ENCODE measurements around the gene PLXNB1.

Gene PLXNB1

DNA sequence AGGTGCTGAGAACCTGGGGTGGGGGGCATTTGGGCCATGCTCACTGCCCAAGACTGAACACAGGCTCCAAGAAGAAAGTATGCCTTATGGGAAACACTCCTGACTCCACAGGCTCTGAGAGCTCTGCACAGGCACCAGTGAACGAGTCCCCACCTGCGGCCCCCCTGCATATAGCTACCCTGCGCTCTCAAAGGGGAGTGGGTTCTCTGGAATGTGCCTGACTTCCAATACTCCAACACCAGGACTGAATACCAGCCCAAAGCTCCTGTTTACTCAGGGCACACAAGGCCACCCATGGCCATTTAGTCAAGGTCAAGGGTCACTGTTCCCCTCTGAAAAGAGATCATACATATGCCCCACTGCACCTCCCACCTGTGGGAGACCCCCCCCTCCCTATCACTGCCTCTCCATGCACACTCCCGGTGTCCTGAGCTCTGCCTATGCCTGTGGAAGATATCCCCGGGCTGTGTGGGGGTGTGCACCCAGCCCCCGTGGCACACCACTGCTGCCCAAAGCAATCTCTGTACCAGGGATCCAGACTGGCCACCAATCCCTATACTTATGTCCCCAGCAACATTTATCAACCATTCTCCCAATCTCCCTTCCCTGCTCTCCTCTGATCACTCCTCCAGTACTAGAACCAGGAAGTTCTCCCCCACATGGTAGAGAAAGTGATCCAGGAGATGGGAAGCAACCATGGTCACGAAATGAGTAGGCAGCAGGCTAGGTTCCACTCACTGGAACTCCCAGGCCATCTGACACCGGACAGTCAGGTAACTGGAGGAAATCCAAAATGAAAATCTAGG lies 1.5 kb upstream of the PLXNB1 start:
- peak; percentile 41 for DNase-seq

- peak; percentile 26 for DNase-seq
Measured at GRCh38 chr3:48430708-48431101, 819 bp upstream of the PLXNB1 start.

GRCh38 chr3:48429317-48429959 lies 448 bp downstream of the PLXNB1 start:
- DNase-seq = peak; percentile 92

DNA sequence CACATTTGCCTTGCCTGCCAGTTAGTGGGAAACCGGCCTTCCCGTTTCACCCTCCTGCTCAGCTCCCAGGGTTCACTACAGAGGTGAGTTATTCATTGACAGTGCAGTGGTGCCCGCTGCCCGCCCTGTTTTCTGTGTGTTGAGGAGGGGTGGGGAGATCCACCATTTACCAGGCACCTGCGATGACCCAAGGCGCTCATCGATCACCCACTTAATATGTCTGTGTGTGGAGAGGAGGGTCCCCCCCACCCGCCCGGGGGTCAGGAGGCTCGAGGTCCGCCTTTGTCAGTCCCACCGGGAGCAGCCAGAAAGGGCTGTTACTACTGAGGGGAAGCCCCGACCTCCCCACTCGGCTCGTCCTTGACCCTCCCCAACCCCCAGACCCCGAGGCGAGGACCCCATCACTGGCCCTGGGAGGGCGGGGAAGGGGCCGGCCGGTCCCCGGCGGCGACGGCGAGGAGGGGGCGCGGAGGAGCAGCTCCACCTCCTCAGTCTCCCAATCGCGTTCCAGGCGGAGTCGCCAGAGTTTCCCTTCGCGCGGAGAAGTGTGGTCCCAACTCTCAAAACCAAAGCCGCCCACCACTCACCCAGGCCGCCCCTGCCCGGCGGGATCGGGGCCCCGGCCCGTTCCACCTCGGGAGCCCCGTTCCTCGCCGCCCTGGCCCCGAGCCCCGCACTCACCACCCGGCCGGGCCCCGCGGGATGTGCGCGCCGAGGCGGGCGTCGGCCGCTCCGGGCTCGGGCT lies 1.1 kb downstream of the PLXNB1 start:
- DNase-seq = no peak

DNA sequence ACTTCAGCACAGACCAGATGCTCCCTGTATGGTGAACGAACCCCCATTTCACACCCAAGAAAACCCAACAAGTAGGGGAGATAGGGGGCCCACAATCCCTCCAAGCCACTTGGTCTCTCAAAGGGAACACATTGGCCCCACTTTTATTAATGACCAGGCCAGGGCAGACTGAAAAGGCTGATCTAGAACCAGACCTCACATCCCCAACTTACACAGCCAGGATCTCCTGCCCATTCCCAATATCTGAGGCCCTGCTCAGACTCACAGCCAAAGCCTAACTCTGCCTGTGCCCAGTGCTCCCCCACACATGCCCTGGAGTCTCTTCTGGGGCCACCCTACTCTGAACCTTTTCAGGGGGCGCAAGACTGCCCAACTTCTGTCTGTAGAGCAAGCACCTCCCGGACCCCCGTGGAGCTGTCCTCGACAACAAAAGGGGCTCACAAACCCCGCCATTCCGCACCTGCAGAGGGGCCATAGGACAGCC lies 1.8 kb downstream of the PLXNB1 start:
- no peak for DNase-seq

GRCh38 chr3:48427630-48427962 lies 2.3 kb downstream of the PLXNB1 start:
- no peak for DNase-seq

DNA sequence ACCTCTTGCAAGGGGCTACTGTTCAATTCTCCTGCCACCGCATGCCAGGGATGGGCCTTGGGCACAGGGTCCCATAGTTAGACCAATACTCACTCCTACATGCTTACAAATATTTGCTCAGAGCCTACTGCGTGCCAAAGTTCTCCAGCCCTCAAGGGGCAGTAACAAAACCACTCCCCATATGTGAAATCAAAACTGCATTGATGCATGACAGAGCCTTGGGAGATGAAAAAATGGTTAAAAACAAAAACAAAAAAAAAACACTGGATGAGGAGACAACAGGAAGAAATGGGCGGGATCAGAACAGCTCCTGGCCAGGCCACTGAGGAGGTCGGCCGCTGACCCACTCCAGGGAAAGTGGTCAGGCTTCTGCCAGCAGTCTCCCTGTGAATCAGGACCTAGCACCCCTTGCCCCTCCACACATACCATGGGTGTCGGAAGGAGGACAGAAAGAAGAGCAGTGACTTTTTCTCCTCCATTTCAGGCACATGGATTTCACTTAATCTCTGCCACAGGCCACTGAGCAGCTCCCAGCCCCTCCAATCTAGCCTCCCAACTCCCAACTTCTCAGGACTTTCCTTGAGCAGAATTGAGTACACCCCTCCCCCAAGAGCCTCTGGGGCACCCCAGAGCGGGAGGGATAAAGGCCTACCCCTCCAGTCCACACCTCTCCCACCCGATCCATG lies 2.8 kb downstream of the PLXNB1 start:
- no peak for DNase-seq

DNA sequence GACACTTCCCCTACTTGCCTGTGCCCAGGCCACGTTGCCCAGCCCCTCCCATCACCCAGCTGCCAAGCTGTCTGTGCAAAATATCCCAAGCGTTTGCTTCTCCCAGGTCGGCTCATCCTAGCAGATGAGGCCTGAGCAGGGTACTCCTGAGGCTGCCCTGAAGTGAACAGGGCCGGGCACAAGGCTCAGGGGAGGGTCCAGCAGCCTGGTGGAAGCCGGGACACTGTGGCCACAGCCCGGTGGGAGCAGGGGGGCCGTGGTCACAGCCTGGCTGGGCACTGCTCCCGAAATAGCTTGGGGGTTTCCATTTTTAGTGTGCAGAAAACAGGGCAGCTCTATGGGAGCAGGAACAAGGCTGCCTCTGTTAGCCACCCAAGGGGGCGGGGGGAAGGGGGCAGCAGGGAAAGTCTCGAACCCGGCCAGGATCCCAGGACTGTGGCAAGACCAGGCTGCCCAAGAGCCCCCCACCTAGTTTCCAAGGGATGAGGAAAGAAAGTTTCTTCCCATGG lies 3.4 kb downstream of the PLXNB1 start:
- no peak for DNase-seq

GRCh38 chr3:48425281-48425812 lies 4.5 kb downstream of the PLXNB1 start:
- DNase-seq = no peak

GRCh38 chr3:48423883-48424695 lies 5.8 kb downstream of the PLXNB1 start:
- no peak for DNase-seq

DNA sequence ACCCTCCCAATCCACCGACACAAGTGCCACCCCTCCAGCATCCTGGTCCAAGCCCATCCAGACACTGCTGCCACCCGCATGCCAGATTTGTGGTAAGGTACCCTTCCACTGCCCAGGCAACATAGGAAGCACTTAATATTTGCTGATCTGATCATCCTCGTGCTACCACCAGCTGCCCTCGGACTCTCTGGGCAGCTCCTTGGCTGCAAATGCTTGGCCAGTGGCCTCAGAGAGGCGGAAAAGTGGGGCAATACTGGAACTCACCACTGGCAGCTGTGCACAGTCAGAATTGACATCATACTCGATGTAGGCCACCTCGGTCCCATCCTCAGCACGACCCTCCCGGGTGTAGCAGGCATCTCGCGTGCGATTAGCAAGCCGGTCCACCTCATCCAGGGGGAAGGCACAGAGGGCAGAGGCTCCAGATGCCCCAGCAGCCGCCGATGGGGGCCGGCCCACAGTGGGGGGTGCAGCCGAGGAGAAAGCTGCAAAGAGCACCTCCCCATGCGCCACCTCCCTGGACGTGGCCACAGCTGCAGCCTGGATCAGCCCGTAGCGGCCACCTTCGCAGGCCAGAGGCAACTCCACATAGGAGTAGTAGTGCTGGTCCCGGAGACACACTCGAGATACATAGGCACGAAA lies 6.5 kb downstream of the PLXNB1 start:
- no peak for DNase-seq

GRCh38 chr3:48422681-48423080 lies 7.2 kb downstream of the PLXNB1 start:
- DNase-seq = no peak

DNA sequence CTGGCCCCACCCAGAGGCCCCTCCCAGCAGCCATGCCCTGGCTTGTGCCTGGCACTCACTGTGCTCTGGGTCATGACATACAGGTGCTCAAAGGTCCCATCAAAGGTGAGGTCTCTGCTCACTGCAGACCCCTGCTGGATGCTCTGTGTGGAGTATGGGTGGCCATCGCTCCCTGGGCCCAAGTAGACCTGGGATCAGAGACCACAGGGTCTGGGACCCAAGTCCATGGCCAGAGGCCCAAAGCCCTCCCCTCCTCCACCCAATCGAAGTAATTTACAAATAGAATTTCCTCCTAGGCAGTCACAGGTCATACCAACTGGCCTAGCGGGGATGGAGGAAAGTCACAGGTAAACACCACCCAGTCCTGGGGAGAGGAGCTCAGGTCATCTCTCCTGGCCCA lies 7.6 kb downstream of the PLXNB1 start:
- no peak for DNase-seq

DNA sequence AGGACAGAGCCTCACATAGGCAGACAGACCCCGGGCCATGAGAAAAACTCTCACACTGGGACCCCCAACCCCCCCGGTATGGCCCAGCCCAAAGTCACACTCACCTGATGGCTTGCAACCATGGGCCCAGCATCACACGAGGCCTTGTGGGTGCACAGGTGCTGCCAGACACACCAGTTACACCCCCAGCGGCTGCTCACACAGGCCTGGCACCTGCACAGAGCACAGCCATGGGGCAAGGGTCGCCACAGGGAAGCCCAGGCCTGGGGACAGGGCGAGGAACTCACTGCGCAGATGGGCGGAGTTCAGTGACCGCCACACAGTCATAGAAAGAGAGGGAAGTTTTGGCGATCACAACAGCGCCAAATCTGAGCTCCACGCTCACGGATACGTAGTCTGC lies 9.3 kb downstream of the PLXNB1 start:
- no peak for DNase-seq

DNA sequence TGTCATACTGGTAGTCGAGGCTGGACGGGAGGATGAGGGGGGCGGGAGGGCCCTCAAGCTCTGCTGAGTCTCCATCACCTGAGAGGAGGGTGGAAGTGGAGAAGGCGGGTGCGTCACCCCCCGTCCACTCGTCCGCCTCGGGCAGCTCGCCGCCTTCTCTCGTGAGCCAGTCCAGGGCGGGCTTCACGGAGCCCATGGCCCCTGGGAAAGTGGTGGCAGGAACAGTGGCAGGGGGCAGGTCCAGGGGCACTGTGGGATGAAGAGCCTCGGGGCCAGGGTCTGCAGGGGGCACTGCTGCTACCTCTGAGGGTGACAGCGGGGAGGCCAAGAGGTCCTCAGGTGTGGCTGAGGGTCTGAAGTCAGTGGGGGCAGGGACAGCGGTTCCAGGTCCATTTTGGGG lies 10.3 kb downstream of the PLXNB1 start:
- DNase-seq = no peak

DNA sequence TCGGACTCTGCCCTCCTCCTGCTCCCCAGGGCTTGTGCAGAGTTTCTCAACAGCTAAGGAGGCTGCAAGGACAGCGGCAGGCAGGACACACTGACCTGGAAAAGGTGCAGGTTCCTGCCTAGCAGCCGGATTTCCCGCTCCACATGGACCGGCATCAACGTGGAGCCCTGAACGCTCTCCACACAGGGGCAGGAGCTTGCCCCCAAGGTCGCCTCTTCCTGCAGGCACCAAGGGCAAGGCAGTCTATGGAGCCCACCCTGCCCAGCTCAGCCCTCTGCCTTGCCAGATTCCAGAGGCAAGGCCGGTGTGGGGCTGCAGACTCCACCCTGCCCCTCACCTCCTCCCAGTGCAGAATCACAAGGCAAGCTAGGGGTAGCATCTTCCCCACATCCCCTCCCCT lies 10.7 kb downstream of the PLXNB1 start:
- no peak for DNase-seq

GRCh38 chr3:48418651-48419050 lies 11.2 kb downstream of the PLXNB1 start:
- DNase-seq = no peak

DNA sequence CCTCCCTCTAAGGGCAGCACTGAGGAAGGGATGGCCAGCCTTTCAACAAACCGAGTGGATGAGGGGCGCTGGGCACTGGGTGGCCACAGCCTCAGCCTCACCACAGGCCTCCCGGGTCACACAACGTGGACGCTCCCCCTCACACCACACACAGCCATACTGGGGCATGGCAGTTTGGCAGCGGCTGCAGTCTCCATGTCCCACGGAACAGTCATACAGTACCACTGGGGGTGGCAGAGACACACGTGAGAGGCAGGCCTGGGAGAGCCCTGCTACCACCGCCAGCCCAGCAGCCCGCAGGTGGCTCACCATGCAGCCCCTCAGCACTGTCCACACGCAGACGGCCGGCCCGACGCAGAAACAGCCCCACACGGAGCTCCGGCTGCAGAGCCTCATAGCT lies 11.7 kb downstream of the PLXNB1 start:
- no peak for DNase-seq

DNA sequence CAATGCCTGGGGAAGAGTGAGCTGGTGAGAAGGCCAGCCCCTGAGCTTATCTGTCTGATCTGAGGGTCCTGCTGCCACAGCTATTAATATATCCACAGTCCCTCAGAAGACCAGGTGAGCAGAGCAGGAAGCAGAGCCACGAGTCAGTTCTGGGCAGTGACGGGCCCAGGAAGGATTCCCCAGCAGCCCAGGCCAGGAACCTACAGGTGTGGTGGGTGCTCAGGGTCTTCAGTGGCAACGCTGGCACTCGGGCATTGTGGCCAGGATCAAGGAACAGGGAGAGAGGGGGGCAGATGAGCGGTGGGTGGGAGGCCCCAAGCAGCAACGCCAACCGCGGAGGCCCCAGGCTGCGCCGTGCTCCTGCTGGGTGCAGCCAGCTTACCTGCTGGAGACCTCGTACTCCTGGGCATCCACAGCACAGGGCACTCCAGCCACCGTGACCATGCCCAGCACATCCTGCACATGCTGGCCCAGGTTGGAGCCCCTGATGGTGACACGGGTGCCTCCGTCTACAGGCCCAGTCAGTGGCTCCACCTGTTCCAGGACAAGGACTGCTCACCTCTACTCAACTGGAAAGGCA lies 12.3 kb downstream of the PLXNB1 start:
- DNase-seq = no peak

- DNase-seq = no peak
Measured at GRCh38 chr3:48416546-48416945, 13.3 kb downstream of the PLXNB1 start.

DNA sequence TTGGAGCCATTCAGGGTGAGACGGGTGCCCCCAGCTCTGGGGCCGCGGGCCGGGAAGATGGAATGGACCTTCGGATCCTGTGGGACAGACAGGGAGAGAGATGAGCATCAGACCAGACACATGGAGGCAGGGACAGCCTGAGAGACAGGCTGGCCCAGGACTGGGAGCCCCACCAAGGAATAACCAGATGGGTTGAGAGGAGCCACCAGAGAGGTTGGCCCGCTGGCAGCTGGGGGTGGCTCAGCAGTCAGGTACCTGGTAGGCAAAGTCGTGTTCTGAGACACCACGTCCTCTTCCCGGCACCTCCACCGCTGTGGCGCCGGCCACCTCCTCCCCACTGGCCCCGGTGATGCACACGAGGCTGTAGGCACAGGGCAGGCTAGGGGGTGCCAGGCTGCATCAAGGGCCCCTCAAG lies 13.8 kb downstream of the PLXNB1 start:
- DNase-seq = no peak
